K562 (cell line): ENCODE measurements around the gene PPDPF. TPM values are rescaled to one million over a fixed set of nuclear protein-coding genes. Genes with fewer than 3 reads are reported as not detected.

Experiments used
- FOXP4 ChIP-seq: sonication (generic); formaldehyde crosslinking; IDR thresholded peaks from 2 replicates; pipeline ENCODE4 v1.8.0; 2022; ENCODE audit warnings: mild to moderate bottlenecking, missing genetic modification reagents, borderline replicate concordance
- HDAC1 ChIP-seq, 2 experiments: fragments of 450-650 bp; IDR thresholded peaks; 2 replicates each; pipeline ENCODE4 v1.6.1; 2016 to 2017; ENCODE audit warnings: inconsistent platforms in 1 of 2, mild to moderate bottlenecking in 1 of 2, moderate library complexity in 1 of 2
- KLF13 ChIP-seq: fragments of 450-650 bp; IDR thresholded peaks from 2 replicates; pipeline ENCODE4 v1.6.1; 2016; ENCODE audit warnings: missing genetic modification characterization, low read depth, mild to moderate bottlenecking, missing compliant biosample characterization, moderate library complexity, borderline replicate concordance
- PURB ChIP-seq: sonication (generic); formaldehyde crosslinking; IDR thresholded peaks from 2 replicates; pipeline ENCODE4 v1.9.0; 2021; ENCODE audit warnings: low read depth, mild to moderate bottlenecking, missing genetic modification reagents
- RBM17 ChIP-seq: fragments of 200-400 bp; formaldehyde crosslinking; IDR thresholded peaks from 2 replicates; pipeline ENCODE4 v1.6.1; 2017; ENCODE audit warnings: low read depth, mild to moderate bottlenecking, low read length, borderline replicate concordance
- RBM39 ChIP-seq: fragments of 200-400 bp; formaldehyde crosslinking; optimal IDR thresholded peaks from 2 replicates; pipeline ENCODE3; 2018; ENCODE audit warnings: low read depth, low read length
- RFX5 ChIP-seq: IDR thresholded peaks from 2 replicates; pipeline ENCODE4 v1.6.1; 2011; ENCODE audit warnings: low read depth, mild to moderate bottlenecking, improper control_type of control experiment, low read length
- SUPT5H ChIP-seq: fragments of 450-650 bp; IDR thresholded peaks from 2 replicates; pipeline ENCODE4 v1.6.1; 2016
- U2AF1 ChIP-seq: fragments of 200-400 bp; formaldehyde crosslinking; optimal IDR thresholded peaks from 2 replicates; pipeline ENCODE3; 2017; ENCODE audit warnings: mild to moderate bottlenecking, low read depth, low read length, moderate library complexity
- polyA plus RNA-seq, 8 experiments: library from polyadenylated mRNA; depleted of rRNA in 4 of 8; stranded (reverse) in 5 of 8; unstranded in 3 of 8; fragments of >200 nt; fragmentation: Nextera tagmentation in 2 of 8; fragmentation: Illumina TruSeq in 1 of 8; extraction: Ambion mirVana in 2 of 8; extraction: Trizol in 1 of 8; gene quantifications; 2 replicates each; pipeline versions ENCODE4 v1.2.1 to v1.2.3, GENCODE V29; 2011 to 2014; ENCODE audit warnings: inconsistent platforms in 1 of 8, missing spikeins in 1 of 8
- total RNA-seq, 7 experiments: library from RNA; depleted of rRNA in 6 of 7; stranded (reverse); fragments of >200 nt in 6 of 7; fragmentation: Illumina TruSeq in 2 of 7; extraction: Trizol in 2 of 7; gene quantifications; 2 replicates each; pipeline versions ENCODE4 v1.2.1 to v1.2.3, GENCODE V29; 2011 to 2021; ENCODE audit warnings: low replicate concordance in 1 of 7
- TF ChIP-seq, protein P1 (sequence below), 2 experiments: fragments of 450-650 bp in 1 of 2; sonication (generic) in 1 of 2; formaldehyde crosslinking in 1 of 2; IDR thresholded peaks; 2 replicates each; pipeline versions ENCODE4 v1.7.1 to v1.9.0; 2016 to 2022; ENCODE audit warnings: inconsistent platforms in 1 of 2, mild to moderate bottlenecking in 1 of 2, missing genetic modification reagents in 1 of 2
- TF ChIP-seq, protein P2 (sequence below), 2 experiments: fragments of 450-650 bp in 1 of 2; IDR thresholded peaks; 2 replicates each; pipeline ENCODE4 v1.6.1; 2011 to 2017; ENCODE audit warnings: low read depth in 2 of 2, antibody characterized with exemption in 1 of 2, borderline replicate concordance in 1 of 2, low read length in 1 of 2, mild to moderate bottlenecking in 1 of 2, mixed read lengths in 1 of 2; ENCODE audit not compliant: control insufficient read depth in 1 of 2

Gene PPDPF
- total and polyA plus RNA-seq, 9 of the 15 experiments (the other 6 are each of a cell fraction or from before 2014, with no cell fraction given): 0.77 to 233 (median 10.5) TPM

DNA sequence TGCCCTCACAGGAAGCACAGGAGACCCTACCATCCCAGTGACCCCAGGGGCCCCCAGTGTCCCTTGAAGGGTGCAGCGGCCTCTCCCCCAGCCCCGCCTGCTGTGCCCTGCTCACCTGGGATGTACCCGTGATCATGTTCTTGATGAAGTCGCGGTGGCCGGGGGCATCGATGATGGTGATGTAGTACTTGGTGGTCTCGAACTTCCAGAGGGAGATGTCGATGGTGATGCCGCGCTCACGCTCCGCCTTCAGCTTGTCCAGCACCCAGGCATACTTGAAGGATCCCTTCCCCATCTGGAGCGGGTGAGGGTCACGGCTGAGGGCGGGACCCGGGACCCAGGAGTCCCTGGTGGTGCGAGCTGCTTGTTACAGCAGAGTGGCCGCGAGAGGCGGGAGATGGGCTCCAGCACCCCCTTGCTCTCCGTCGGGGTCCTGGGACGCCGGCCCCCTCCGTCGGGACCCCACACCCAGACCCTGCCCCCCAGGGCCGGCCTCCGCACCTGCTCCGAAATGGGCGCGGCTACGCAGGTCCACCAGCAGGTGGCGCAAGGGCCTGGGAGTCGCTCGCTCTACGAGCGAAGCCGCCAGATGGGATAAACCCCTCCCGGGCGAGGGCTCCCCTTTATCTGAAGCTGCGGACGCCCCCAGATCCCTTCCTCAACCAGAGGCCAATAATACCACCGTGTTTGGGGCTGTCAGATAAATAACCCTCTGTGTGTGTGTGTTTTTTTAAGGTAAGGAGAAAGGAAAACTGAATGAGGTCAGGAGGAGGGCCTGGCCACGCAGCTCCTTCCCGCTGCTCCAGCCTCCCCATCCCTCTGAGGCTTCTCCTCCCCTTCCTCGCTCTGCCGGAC, 24.6 kb upstream of the PPDPF start (continued):
- TF ChIP-seq RBM17: no peak
- no peak for TF ChIP-seq PURB
- TF ChIP-seq U2AF1: no peak
- no peak for TF ChIP-seq HDAC1 (IDR thresholded peaks at IDR 0.05)
- TF ChIP-seq FOXP4 (CRISPR knock-in tag): no peak
- TF ChIP-seq, protein P1, sequence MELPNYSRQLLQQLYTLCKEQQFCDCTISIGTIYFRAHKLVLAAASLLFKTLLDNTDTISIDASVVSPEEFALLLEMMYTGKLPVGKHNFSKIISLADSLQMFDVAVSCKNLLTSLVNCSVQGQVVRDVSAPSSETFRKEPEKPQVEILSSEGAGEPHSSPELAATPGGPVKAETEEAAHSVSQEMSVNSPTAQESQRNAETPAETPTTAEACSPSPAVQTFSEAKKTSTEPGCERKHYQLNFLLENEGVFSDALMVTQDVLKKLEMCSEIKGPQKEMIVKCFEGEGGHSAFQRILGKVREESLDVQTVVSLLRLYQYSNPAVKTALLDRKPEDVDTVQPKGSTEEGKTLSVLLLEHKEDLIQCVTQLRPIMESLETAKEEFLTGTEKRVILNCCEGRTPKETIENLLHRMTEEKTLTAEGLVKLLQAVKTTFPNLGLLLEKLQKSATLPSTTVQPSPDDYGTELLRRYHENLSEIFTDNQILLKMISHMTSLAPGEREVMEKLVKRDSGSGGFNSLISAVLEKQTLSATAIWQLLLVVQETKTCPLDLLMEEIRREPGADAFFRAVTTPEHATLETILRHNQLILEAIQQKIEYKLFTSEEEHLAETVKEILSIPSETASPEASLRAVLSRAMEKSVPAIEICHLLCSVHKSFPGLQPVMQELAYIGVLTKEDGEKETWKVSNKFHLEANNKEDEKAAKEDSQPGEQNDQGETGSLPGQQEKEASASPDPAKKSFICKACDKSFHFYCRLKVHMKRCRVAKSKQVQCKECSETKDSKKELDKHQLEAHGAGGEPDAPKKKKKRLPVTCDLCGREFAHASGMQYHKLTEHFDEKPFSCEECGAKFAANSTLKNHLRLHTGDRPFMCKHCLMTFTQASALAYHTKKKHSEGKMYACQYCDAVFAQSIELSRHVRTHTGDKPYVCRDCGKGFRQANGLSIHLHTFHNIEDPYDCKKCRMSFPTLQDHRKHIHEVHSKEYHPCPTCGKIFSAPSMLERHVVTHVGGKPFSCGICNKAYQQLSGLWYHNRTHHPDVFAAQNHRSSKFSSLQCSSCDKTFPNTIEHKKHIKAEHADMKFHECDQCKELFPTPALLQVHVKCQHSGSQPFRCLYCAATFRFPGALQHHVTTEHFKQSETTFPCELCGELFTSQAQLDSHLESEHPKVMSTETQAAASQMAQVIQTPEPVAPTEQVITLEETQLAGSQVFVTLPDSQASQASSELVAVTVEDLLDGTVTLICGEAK (IDR thresholded peaks at IDR 0.05): no peak
- TF ChIP-seq, protein P1 (CRISPR knock-in tag; IDR thresholded peaks at IDR 0.05): no peak
- no peak for TF ChIP-seq SUPT5H
- TF ChIP-seq, protein P2, sequence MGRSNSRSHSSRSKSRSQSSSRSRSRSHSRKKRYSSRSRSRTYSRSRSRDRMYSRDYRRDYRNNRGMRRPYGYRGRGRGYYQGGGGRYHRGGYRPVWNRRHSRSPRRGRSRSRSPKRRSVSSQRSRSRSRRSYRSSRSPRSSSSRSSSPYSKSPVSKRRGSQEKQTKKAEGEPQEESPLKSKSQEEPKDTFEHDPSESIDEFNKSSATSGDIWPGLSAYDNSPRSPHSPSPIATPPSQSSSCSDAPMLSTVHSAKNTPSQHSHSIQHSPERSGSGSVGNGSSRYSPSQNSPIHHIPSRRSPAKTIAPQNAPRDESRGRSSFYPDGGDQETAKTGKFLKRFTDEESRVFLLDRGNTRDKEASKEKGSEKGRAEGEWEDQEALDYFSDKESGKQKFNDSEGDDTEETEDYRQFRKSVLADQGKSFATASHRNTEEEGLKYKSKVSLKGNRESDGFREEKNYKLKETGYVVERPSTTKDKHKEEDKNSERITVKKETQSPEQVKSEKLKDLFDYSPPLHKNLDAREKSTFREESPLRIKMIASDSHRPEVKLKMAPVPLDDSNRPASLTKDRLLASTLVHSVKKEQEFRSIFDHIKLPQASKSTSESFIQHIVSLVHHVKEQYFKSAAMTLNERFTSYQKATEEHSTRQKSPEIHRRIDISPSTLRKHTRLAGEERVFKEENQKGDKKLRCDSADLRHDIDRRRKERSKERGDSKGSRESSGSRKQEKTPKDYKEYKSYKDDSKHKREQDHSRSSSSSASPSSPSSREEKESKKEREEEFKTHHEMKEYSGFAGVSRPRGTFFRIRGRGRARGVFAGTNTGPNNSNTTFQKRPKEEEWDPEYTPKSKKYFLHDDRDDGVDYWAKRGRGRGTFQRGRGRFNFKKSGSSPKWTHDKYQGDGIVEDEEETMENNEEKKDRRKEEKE (IDR thresholded peaks at IDR 0.05; ENCODE audit: borderline replicate concordance in 1 of 2, control insufficient read depth in 1 of 2, low read depth in 2 of 2, low read length in 1 of 2): no peak
- no peak for TF ChIP-seq RFX5
- no peak for TF ChIP-seq RBM39
- TF ChIP-seq KLF13 (tag): no peak
